ENCODE results near the gene BUB3.

The BUB3 gene, protein sequence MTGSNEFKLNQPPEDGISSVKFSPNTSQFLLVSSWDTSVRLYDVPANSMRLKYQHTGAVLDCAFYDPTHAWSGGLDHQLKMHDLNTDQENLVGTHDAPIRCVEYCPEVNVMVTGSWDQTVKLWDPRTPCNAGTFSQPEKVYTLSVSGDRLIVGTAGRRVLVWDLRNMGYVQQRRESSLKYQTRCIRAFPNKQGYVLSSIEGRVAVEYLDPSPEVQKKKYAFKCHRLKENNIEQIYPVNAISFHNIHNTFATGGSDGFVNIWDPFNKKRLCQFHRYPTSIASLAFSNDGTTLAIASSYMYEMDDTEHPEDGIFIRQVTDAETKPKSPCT

DNA sequence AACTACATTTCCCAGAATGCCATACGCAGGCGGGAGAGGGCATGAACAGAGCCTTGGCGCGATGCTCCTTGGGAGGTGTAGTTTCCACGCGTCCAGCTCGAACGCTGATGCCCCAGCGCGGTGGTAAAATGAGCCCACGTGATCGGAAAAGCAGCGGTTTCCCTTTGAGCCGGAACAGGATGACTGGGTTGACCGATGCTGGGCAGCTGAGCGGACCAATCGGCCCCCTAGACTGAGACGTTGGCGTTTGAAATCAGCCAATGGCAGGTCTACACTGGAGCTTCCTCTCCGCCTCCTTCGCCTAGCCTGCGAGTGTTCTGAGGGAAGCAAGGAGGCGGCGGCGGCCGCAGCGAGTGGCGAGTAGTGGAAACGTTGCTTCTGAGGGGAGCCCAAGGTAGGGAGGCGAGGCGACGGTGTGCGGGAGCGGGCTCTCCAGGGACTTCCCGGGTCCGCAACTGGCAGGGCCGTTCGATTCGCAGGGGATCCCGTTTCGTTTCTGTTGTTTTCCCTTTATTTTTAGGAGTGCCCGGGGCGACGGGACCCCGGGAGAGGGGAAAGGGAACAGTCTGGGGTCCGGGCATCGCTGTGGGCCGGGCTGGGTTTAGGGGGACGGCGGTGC lies at the start of gene BUB3:
Gene BUB3, plus strand, starts transcription at position 311 of the 619 bp plus-strand sequence. CDS start 516 bp downstream, outside the sequence.
- peaks cover 38% of the 10 kb centered on the region for H3K27me3 ChIP-seq (ENCODE audit: insufficient read depth, low read depth, severe bottlenecking)
- peak; percentile 98 for DNase-seq
- peaks cover 9% of the 10 kb centered on the region for H3K9me3 ChIP-seq (ENCODE audit: severe bottlenecking)
- TF ChIP-seq, protein P1, sequence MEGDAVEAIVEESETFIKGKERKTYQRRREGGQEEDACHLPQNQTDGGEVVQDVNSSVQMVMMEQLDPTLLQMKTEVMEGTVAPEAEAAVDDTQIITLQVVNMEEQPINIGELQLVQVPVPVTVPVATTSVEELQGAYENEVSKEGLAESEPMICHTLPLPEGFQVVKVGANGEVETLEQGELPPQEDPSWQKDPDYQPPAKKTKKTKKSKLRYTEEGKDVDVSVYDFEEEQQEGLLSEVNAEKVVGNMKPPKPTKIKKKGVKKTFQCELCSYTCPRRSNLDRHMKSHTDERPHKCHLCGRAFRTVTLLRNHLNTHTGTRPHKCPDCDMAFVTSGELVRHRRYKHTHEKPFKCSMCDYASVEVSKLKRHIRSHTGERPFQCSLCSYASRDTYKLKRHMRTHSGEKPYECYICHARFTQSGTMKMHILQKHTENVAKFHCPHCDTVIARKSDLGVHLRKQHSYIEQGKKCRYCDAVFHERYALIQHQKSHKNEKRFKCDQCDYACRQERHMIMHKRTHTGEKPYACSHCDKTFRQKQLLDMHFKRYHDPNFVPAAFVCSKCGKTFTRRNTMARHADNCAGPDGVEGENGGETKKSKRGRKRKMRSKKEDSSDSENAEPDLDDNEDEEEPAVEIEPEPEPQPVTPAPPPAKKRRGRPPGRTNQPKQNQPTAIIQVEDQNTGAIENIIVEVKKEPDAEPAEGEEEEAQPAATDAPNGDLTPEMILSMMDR (IDR thresholded peaks at IDR 0.05; ENCODE audit: low read depth, low read length), result no peak
- H3K27ac ChIP-seq, result peak within 1 kb of the TSS; percentile 99
- H3K36me3 ChIP-seq, result peaks cover 50% of the 10 kb centered on the region
- H3K4me3 ChIP-seq (ENCODE audit: low read depth, low read length), result peak within 1 kb of the TSS; percentile 99

DNA sequence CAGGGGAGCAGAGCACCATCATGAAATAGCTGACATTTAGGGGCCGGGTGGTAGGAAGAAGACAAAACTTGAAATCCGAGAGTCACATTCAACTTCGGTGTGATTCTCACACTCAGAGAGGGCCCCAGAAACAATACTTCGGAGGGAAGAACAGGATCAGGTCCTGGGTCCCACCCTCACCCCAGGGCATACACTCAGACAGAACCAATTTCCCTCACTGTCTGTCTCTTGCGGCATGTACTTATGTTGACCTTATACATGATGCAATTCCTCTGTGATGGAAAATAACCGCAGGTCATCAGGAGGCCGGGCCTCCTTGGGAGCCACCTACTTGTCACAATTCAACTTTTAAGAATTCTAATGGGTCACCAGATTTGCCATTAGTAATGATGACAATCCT lies 44.7 kb upstream of the BUB3 start:
- no peaks in the 10 kb centered on the region for H3K9me3 ChIP-seq (ENCODE audit: severe bottlenecking)
- no peak overlapping the region for H3K27ac ChIP-seq
- DNase-seq, result no peak
- TF ChIP-seq, protein P1 (IDR thresholded peaks at IDR 0.05; ENCODE audit: low read depth, low read length), result no peak
- H3K27me3 ChIP-seq (ENCODE audit: insufficient read depth, low read depth, severe bottlenecking), result peaks cover 88% of the 10 kb centered on the region
- H3K4me3 ChIP-seq (ENCODE audit: low read depth, low read length), result no peak overlapping the region
- H3K36me3 ChIP-seq, result no peaks in the 10 kb centered on the region

DNA sequence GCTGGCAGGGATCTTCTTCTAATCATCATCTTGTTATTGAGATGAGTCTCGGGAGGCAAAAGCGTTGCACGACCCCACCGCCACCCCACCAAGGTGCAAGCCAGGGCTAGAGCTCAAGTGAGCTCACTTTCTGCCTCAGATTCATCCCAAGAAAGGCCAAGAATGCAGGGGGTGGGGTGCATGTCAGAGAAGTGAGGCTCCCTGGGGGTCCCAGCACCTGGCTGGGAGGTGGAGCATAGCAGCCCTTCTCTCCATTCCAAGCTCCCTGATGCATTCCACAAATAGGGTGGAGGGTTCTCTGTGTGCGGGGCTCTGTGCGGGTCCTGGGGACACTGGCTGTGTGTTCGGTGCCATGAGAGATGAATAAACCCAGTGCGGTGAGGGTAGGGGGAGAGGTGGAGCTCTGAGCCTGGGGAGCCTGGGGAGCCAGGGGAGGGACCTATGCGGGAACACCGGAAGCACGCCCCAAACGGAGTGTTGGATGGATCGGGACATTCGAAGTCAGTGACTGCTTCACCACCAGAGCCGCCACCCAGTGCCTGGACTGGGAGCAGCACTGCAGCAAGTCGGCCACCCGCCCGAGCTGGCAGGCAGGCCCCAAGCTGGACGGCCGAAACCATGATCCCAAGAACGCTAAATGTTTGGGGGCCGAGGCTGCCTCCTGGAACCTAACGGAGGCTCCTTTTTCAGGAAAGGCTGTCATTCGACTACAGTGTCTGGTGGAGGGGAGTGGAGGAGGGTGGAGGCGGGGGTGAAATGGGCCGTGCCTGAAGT lies 36.4 kb upstream of the BUB3 start:
- TF ChIP-seq, protein P1 (IDR thresholded peaks at IDR 0.05; ENCODE audit: low read depth, low read length), result no peak
- Histone ChIP-seq H3K27ac (no peak overlapping the region), H3K4me3 (ENCODE audit: low read depth, low read length) (no peak overlapping the region), H3K36me3 (no peaks in the 10 kb centered on the region), H3K27me3 (ENCODE audit: insufficient read depth, low read depth, severe bottlenecking) (peaks cover 56% of the 10 kb centered on the region), H3K9me3 (ENCODE audit: severe bottlenecking) (no peaks in the 10 kb centered on the region)
- no peak for DNase-seq

DNA sequence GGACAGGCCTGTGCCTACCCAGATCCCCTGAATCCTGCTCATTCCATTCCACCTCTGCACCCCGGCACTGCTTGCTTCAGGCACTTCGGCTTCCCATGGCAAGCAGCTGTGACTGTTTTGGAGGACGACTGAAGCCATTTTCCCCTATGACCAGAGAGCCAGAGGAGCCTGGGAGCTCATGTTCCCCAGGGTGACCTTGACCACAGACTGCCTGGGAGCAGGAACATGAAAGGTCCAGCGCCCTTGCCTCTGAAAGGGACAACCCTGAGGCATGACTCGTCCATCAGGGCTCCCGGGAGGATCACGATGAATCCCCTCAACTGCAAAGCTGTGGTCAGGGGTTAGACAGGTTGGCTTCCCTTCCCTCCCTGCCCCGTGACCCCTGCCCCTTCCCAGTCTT lies 35.1 kb upstream of the BUB3 start:
- TF ChIP-seq, protein P1 (IDR thresholded peaks at IDR 0.05; ENCODE audit: low read depth, low read length), result no peak
- Histone ChIP-seq H3K36me3 (no peaks in the 10 kb centered on the region), H3K4me3 (ENCODE audit: low read depth, low read length) (no peak overlapping the region), H3K27ac (no peak overlapping the region), H3K9me3 (ENCODE audit: severe bottlenecking) (no peaks in the 10 kb centered on the region), H3K27me3 (ENCODE audit: insufficient read depth, low read depth, severe bottlenecking) (peaks cover 53% of the 10 kb centered on the region)
- DNase-seq, result no peak

DNA sequence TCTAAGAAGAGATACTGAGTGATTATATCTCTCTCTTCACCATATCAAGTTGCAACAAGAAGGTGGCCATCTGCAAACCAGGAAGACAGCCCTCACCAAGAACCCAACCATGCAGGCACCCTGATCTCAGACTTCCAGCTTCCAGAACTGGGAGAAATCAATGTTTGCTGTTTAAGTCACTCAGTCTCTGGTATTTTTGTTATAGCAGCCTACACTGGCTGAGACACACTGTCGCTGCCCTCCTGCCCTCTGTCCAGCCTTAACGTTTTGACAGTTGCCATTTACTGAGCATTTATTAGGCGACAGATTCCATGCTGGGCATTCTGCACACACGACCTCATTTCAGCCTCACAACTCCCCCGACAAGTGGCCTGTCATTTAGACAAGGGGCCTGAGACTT lies 28.0 kb upstream of the BUB3 start:
- no peaks in the 10 kb centered on the region for H3K36me3 ChIP-seq
- TF ChIP-seq, protein P1 (IDR thresholded peaks at IDR 0.05; ENCODE audit: low read depth, low read length), result no peak
- H3K27ac ChIP-seq, result no peak overlapping the region
- no peak for DNase-seq
- H3K27me3 ChIP-seq (ENCODE audit: insufficient read depth, low read depth, severe bottlenecking), result peaks cover 81% of the 10 kb centered on the region
- H3K4me3 ChIP-seq (ENCODE audit: low read depth, low read length), result no peak overlapping the region
- H3K9me3 ChIP-seq (ENCODE audit: severe bottlenecking), result peaks cover 9% of the 10 kb centered on the region

Data from WERI-Rb-1 (cell line).